Heart right ventricle (tissue), 16 donors: ENCODE results near the gene CPT1C. TPM values are rescaled to one million over a fixed set of nuclear protein-coding genes. Genes with fewer than 3 reads are reported as not detected.
A peak's percentile ranks its signal among the peaks of the same experiment; 100 is the strongest.

ENCODE experiments used
- ATAC-seq, 8 donors: fragments of 200-7000 bp; cut with Tn5 transposase; one replicate each; pipeline ENCODE4 v1.9.1; 2020; ENCODE audit warnings: mild to moderate bottlenecking in 8 of 8, moderate library complexity in 8 of 8, moderate number of reproducible peaks in 1 of 8
- DNase-seq, 2 donors: peaks; one replicate each; pipeline ENCODE4 v3.0.0-alpha.2; 2020
- H3K27ac ChIP-seq, 10 donors: fragments of 200-600 bp; sonication (generic) in 2 of 10; one replicate each; pipeline versions ENCODE4 v1.5.0 to v1.8.0; 2020 to 2022; ENCODE audit warnings: mild to moderate bottlenecking in 3 of 10
- H3K27me3 ChIP-seq, 7 donors: fragments of 200-600 bp; one replicate each; pipeline ENCODE4 v1.8.0; 2021 to 2022; ENCODE audit warnings: mild to moderate bottlenecking in 2 of 7
- H3K36me3 ChIP-seq, 9 donors: fragments of 200-600 bp; sonication (generic) in 1 of 9; one replicate each; pipeline versions ENCODE4 v1.5.0 to v1.8.0; 2020 to 2022; ENCODE audit warnings: mild to moderate bottlenecking in 2 of 9
- H3K4me1 ChIP-seq, 9 donors: fragments of 200-600 bp; sonication (generic) in 1 of 9; one replicate each; pipeline versions ENCODE4 v1.5.0 to v1.8.0; 2020 to 2022; ENCODE audit warnings: mild to moderate bottlenecking in 4 of 9
- H3K4me3 ChIP-seq, 10 donors: fragments of 200-600 bp; sonication (generic) in 2 of 10; one replicate each; pipeline versions ENCODE4 v1.5.0 to v1.8.0; 2020 to 2022; ENCODE audit warnings: mild to moderate bottlenecking in 7 of 10, moderate library complexity in 2 of 10
- H3K9me3 ChIP-seq, 11 donors: fragments of 200-600 bp in 10 of 11; sonication (generic) in 2 of 11; one replicate each; pipeline versions ENCODE4 v1.5.0 to v1.8.0; 2013 to 2022; ENCODE audit warnings: mild to moderate bottlenecking in 2 of 11, control low read depth in 1 of 11, moderate library complexity in 1 of 11
- CTCF ChIP-seq, 9 donors: fragments of 200-600 bp; sonication (generic) in 2 of 9; IDR thresholded peaks; one replicate each; pipeline versions ENCODE4 v1.5.0 to v1.8.0; 2021 to 2022; ENCODE audit warnings: antibody characterized with exemption in 9 of 9, mild to moderate bottlenecking in 5 of 9, moderate library complexity in 1 of 9
- WGBS, 2 donors: extraction: QIAGEN DNeasy Blood & Tissue Kit; methylation state at CpG; one replicate each; pipeline ENCODE4 v1.1.7; 2013; ENCODE audit warnings: inconsistent platforms in 1 of 2; 5-methylcytosine and 5-hydroxymethylcytosine counted together
- intact Hi-C, 10 donors: fragments of 100-400 bp; cut with DNase I; formaldehyde crosslinking; loops; one replicate each; pipeline versions ENCODE4 v1.11.1 to v1.14.2; 2022
- polyA plus RNA-seq, 2 donors: library from polyadenylated mRNA; stranded (reverse); fragments of 200-250 nt; gene quantifications; one replicate each; pipeline ENCODE4 v1.2.3, GENCODE V29; 2013
- total RNA-seq, 10 donors: library from RNA; stranded (reverse); fragmentation: NEBNext Ultra II Directional in 3 of 10; extraction: Animal tissue kit (Norgen Biotek cat#: 25700) in 3 of 10; gene quantifications; one replicate each; pipeline versions ENCODE4 v1.2.1 to v1.2.4, GENCODE V29; 2021 to 2023
- donor health status: Arrhythmogenic right ventricular cardiomyopathy.
- donor health status: ischemic (EF 13 %, LVEDD 7.1; RV severe dilation, severe dysfunction).
- donor health status: healthy with polysubstance abuse.
- donor health status: DM: no; HTN: yes; CAD: no.
- donor health status: DM: no; HTN: no; CAD: no.
- donor health status: ischemic (EF 25% LVEDD 6.9; RV normal size, moderate dysfunction).
- donor health status: ischemic (EF 25% LVEDD 5.7; RV mildly dilated, moderate dysfunction).
- donor health status: healthy.
- donor health status: DM: yes; HTN: yes; CAD: no.
- donor health status: Ischemic cardiomyopathy.
- donor health status: ischemic (EF 35%, LVEDD 5.7; RV mildly dilated, moderate dysfunction).
- donor health status: nonischemic (EF 11% LVEDD 7.7; RV severe dilation, severe dysfunction).
- donor health status: DM: yes; HTN: yes; CAD: no.
- donor health status: PGD.
- donor health status: ischemic (EF 29% LVEDD 5.4; RV normal size, mild dysfunction).
- donor health status: nonischemic (EF 23%, LVEDD 6.1; RV moderate dilation, normal function).

Gene CPT1C
- total and polyA plus RNA-seq, 12 donors: 1.4 to 10.7 (median 2.3) TPM

GRCh38 chr19:49689133-49690078 is 1.5 kb upstream of the CPT1C start, which contains the start of gene ADM5:
ADM5 (plus strand) TSS chr19:49689594; CDS start chr19:49689838, 244 bp downstream.
- peak within 1 kb of the TSS; percentile 32 to 66 (median 56) for H3K4me3 ChIP-seq
- peaks cover 0 to 37% (median 14%) of the 10 kb centered on the region in 9 donors for H3K36me3 ChIP-seq
- intact Hi-C loops: loop anchor here in 2 of 10 donors (5.0 to 10.0 kb wide), 2 partner anchors 113 to 115 kb away; no protein-coding TSS in a partner anchor
- 25 to 29% methylated on average over 54 of the region's 54 CpGs for WGBS, 2 donors
- H3K27ac ChIP-seq: peak within 1 kb of the TSS; percentile 64 to 84 (median 77)
- peak; percentile 26 to 63 (median 52) for ATAC-seq
- peaks cover 0 to 40% (median 9%) of the 10 kb centered on the region in 7 donors for H3K27me3 ChIP-seq
- H3K4me1 ChIP-seq: peaks cover 6 to 71% (median 48%) of the 10 kb centered on the region in 9 donors
- DNase-seq: peak in 1 of 2 donors; percentile 54
- H3K9me3 ChIP-seq: no peaks in the 10 kb centered on the region
- peak; percentile 18 to 76 (median 56) for TF ChIP-seq CTCF (IDR thresholded peaks at IDR 0.05)

- 4 to 7% methylated on average over 39 of the region's 39 CpGs for WGBS, 2 donors
- peak overlapping the region in 9 of 10 donors; percentile 63 to 84 (median 76) for H3K27ac ChIP-seq
- ATAC-seq (peak in 6 of 8 donors; percentile 0 to 10 (median 6)), DNase-seq (no peak)
- H3K36me3 ChIP-seq: peaks cover 0 to 29% (median 11%) of the 10 kb centered on the region in 9 donors
- peak overlapping the region; percentile 32 to 66 (median 56) for H3K4me3 ChIP-seq
- H3K4me1 ChIP-seq: peaks cover 6 to 65% (median 46%) of the 10 kb centered on the region in 9 donors
- no peak for TF ChIP-seq CTCF (IDR thresholded peaks at IDR 0.05)
- H3K27me3 ChIP-seq: peaks cover 0 to 40% (median 9%) of the 10 kb centered on the region in 7 donors
- intact Hi-C loops: no loop called here
- no peaks in the 10 kb centered on the region for H3K9me3 ChIP-seq
Observed at GRCh38 chr19:49690079-49690655, 749 bp upstream of the CPT1C start.

- peak in 1 of 2 donors; percentile 64 for DNase-seq
- WGBS, 2 donors: 12 to 13% methylated on average over 32 to 39 of the region's 39 CpGs
- Histone ChIP-seq H3K4me3 (peak overlapping the region in 9 of 10 donors; percentile 32 to 66 (median 57)), H3K36me3 (peaks cover 0 to 16% (median 0%) of the 10 kb centered on the region in 9 donors), H3K9me3 (no peaks in the 10 kb centered on the region), H3K27me3 (peaks cover 0 to 40% (median 9%) of the 10 kb centered on the region in 7 donors), H3K27ac (peak overlapping the region in 5 of 10 donors; percentile 63 to 84 (median 81)), H3K4me1 (peaks cover 3 to 52% (median 39%) of the 10 kb centered on the region in 9 donors)
- ATAC-seq: peak in 7 of 8 donors; percentile 13 to 54 (median 39)
- intact Hi-C loops: no loop called here
- no peak for TF ChIP-seq CTCF (IDR thresholded peaks at IDR 0.05)
Observed at GRCh38 chr19:49691243-49692146, 579 bp downstream of the CPT1C start.
